HG03571 (cell line): ENCODE data around the gene OR51B2.
A peak's percentile ranks its signal among the peaks of the same experiment; 100 is the strongest.
"Not testable (repeated sequence)": the region's sequence is repeated elsewhere in the genome, so short reads cannot be mapped to it uniquely, and the experiment has no call there.

Source experiments
- ATAC-seq: cut with Tn5 transposase; IDR thresholded peaks from one replicate; pipeline ENCODE4 v1.9.1; 2021; ENCODE audit not compliant: unreplicated experiment

OR51B2 gene, protein sequence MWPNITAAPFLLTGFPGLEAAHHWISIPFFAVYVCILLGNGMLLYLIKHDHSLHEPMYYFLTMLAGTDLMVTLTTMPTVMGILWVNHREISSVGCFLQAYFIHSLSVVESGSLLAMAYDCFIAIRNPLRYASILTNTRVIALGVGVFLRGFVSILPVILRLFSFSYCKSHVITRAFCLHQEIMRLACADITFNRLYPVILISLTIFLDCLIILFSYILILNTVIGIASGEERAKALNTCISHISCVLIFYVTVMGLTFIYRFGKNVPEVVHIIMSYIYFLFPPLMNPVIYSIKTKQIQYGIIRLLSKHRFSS

DNA sequence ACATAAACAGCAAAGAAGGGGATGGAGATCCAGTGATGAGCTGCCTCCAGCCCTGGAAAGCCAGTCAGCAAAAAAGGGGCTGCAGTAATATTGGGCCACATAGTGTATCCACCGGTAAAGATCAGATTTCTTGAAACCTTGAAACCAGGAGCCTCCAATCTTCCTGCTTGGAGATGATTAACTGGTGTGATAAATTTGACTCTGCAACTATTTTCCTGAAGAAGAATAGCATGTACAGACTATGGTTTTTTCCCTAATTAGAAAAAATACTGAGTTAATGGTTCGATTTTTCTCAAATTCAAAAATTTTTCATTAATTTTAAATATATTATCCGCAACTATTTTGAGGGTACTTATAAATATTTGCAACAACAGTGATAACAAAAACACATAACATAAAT, at the start of gene OR51B2:
Gene OR51B2, minus strand, starts transcription at position 101 of the 400 bp plus-strand sequence. Its CDS starts 0 bp downstream, at position 101.
- no peak for ATAC-seq

DNA sequence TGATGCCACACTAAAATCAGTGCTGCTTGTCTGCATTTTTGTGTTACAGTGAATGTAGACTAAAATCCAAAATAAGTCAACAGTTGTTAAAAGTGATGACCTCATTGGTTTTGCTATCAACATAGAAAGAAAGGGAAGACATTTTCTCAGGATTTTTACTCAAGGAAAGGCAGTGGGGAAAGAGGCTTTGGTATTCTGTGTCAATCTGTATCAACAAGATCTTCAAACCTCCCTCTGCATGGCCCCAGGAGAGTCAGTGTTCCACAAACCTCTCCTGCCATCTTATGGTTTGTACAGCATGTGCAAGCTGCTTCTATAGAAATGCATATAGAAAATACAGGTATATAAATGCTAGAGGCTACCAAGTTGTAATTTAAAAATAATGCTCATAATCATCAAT, 45.7 kb upstream of the OR51B2 start:
- ATAC-seq: peak; percentile 64

DNA sequence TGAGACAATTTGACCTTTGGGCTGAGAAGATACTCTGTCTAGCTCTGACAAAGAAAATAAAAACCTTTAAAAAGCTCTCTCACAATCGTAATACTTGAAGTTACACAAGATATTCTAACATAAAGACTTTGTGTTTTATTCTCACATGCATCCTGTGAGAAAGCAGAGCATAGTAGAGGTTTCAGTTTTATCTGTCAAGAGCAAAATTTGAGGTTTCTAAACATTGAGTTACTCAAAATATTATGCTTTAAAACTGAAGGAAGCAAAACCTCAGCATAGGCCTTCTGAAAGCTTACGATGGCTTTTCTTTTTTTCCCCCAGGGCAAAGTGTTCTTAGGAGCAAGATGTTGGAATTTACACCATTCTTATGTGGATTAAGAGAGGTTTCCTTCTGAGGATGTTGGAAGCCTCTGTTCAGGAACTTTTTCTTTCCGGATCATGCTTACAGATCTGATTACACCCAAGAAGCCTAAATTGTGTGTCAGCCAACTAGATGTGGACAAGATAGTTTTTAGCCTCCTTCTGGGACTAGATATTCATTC, 44.5 kb upstream of the OR51B2 start:
- peak; percentile 69 for ATAC-seq

DNA sequence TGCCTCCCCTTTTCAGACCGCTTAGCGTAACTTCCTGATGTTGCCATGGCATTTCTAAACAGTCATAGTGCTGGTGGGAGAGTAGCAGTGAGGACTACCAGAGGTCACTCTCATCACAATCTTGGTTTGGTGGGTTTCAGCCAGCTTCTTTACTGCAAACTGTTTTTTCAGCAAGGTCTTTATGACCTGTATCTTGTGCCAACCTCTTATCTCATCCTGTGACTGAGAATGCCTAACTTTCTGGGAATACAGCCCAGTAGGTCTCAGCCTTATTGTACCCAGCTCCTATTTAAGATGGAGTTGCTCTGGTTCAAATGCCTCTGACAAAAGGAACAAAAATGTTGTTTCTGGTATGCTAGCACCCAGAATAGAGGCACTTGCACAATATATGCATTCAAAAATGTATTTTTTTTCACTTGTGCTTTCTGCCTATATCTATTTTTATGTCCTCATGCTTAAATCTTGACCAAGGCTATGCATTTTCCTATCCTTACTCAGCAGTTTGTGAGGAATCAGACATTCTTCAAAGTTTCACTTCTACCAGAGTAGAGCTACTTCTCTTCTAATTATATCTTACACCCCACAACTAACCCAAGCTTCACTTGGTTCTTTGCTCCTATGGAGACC, 43.5 kb upstream of the OR51B2 start:
- no peak for ATAC-seq

DNA sequence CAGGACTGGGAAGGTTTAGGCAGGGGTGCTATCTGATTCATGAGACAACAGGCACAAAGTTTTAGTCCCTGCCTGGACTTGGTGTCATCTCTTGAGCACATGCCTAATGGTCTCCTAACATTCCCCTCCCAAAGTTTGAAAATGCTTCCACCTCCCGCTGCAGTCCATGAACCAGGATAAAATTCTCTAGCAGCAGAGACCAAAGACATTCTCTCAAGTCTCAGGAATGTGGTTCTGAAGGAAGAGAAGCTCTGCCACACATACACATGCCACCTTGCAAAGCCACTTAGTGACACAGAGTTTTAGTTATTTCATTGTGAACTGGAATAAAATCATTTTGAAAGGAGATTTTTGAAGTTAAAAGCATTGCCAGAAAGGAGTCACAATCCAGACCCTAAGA, 42.8 kb upstream of the OR51B2 start:
- ATAC-seq: no peak

DNA sequence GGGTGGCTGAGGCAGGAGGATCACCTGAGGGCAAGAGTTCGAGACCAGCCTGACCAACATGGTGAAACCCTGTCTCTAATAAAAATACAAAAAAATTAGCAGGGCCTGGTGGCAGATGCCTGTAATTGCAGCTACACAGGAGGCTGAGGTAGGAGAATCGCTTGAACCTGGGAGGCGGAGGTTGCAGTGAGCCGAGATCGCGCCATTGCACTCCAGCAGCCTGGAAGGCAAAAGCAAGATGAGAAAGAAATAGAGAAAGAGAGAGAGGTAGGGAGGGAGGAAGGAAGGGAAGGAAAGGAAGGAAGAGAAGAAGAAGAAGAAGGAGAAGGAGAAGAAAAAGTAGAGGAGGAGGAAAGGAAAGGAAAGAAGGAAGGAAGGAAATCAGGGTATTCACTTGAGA, 42.3 kb upstream of the OR51B2 start:
- not testable (repeated sequence) for ATAC-seq

DNA sequence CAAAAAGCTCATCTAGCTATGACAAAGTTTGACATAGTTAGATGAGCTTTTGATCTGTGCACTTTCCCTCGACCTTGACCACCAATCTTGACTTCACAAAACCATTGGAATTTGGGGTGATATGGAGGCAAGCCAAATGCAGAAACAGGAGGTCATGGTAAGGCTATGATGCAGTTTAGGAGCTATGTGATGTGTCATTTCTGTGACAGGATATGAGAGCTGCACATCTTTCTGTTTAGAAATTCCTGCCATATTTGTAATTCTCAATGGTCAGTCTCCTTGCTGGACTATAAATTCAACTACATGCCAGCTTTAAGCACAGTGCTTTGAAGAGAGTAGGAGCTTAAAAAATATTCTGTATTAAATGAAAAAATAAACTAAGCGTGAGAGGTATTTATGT, 40.1 kb upstream of the OR51B2 start:
- no peak for ATAC-seq

DNA sequence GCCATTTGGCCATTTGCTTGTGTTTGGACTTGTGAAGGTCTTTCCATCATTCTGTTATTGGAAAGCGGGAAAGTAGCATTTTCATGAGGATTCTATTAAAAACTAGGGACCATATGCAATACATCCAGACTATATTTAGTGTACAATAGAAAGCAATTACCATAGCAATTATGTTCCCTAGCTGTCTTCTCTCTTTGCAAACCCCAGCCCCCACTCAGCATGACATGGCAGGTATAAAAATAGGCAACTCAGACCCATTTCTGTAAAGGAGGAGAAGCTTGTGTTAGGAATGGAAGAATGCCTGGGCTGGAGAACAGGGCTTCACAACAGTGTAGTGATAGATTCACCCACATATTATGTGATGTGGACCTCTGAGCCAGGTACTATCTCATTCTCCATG, 39.6 kb upstream of the OR51B2 start:
- no peak for ATAC-seq

DNA sequence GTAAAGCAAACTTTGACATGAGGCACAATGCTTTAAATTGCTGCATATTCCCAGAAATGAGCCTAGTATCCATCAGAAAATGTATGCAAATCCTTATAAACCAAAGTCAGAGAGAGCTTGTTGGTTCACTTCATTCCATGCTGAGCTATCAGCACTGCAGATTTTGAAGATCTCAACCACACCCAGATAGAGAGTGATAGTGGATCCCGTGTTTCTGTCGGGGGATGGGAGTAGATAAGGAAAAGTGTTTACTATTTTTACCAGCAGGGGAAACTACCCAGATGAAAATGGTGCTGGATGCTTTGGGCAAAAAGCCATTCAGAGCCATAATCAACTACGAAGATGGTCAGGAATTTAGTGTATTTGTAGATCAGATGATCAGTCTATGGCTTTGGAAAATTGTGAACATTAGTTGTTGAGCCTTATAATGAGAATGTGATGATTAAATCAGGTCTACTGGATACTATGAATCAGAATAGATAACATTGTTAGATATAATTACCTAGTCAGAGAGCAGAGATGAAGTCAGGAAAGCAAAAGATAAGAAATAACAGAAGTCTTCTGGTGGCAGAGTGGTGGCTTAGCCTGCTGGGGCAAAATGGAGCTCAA, 38.0 kb upstream of the OR51B2 start:
- no peak for ATAC-seq

DNA sequence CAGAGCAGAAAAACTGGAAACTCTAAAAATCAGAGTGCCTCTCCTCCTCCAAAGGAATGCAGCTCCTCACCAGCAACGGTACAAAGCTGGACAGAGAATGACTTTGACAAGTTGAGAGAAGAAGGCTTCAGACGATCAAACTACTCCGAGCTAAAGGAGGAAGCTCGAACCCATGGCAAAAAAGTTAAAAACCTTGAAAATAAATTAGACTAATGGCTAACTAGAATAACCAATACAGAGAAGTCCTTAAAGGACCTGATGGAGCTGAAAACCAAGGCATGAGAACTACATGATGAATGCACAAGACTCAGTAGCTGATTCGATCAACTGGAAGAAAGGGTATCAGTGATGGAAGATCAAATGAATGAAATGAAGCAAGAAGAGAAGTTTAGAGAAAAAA, 31.9 kb upstream of the OR51B2 start:
- not testable (repeated sequence) for ATAC-seq

DNA sequence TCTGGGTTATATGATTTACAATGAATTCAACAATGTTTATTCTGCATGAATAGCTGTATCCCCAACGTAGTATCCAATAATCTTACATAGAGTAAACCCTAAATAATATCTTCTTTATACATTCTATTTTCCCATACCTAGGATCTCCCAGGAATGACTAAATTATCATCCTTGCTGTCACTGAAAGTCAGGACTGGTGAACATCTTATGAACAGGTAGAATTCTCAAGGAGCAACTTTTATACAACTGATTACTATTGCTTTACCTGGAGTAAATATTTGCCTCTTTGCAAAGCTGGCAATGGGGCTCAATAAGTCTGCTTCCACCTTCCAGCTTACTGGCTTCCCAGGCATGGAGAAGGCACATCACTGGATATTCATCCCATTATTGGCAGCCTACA, 27.1 kb upstream of the OR51B2 start, which contains the start of gene OR51B6:
Gene OR51B6, plus strand, starts transcription at position 301 of the 400 bp plus-strand sequence. Its CDS starts 0 bp downstream, at position 301.
- no peak for ATAC-seq

DNA sequence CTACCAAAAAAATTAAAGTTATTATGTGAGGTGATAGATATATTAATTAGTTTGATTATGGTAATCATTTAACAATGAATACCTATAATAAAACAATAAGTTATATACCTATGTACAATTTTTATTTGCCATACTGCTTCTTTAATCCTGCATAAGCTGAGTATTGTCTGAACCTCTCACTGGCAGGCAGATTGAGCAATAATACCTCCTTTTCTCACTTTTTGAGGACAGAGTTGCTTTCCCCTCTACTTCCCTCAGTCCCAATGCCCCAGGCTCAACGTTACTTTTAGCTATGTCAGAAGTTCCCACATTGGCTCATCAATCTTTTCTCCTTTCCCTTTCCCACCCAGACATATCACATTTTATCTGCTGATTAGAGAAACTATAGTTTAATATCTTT, 25.5 kb upstream of the OR51B2 start:
- ATAC-seq: no peak

DNA sequence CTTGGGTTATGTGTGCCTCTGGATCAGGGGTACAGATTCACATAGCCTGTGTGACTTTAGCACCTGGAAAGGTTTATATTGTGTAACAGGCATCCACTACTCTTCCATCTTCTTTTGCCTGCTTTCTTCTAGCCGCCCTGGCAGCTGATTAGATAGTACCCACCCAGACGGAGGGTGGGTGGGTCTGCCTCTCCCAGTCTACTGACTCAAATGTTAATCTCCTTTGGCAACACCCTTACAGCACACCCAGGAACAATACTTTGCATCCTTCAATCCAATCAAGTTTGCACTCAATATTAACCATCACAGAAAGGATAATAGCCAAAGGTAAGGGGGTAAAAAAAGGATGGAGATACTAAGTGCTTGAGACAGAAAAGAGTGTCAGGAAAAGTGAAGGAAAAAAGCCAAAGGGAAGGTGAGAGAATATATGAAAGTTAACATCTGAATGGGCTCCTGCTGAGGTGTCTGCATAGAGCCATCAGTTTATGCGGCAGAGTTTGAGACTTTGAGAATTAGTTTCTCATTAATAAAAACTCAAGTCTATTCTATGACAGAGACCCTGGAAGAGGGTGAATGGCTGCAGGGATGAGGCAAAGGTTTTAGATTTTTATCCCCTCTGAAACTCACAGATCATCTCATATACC, 24.6 kb upstream of the OR51B2 start:
- ATAC-seq: no peak

DNA sequence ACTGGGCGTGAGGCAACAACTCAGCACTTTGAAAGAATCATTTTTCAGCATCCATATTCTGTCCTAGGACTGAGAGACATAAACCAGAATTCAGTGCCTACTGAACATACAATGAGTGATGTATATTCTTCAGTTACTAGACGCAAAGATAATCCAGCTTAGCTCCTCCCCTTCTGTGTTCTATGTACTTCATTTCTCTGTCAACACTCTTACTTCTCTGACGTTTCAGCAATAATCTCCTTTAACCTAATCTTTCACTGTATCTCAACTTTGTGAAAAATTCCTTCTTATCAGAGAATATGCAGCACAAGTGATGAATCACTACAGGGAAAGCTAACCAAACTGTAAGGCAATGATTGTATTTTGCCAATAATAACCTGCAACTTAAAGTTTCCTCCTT, 21.7 kb upstream of the OR51B2 start:
- ATAC-seq: no peak

DNA sequence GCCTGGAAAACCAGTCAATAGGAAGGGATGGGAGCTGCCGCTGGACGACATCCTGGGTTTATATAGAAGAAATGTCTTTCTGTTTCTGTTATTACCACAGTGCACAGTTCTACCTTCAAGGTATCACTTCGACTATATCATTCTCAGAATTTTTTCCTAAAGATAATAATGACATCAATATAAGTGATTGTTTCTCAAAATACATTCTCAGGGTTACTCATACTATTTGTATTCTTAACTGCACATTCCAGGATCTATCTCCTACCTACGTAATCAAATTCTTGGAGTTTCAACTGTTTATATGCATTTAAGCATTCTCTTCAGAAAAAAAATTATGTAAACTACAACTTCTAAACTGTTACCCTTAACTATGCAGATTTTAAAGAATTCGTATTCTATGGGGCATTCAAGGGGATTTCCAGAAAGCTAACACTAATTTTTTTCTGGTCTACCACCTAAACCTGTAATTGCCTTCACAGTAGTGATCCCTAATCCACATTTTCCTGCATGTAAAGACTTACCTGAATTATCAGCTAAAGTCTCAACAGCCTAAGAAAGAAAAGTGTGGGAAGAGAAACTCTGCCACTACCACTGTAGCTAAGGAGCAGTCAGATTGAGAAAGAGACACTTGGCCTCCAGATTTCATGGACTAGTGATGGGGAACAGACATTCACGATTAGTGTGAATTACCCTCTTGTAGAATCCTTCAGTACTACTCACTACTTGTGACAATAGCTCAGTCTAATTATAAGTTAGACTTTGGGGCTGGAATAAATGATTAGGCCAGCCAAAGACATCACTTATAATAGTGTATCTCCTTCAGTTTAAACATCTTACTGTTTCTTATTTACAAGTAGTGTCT, 19.6 kb upstream of the OR51B2 start, which contains the start of gene OR51B5:
Gene OR51B5, minus strand, starts transcription at position 51 of the 862 bp plus-strand sequence. Its CDS starts 0 bp downstream, at position 51.
- no peak for ATAC-seq

DNA sequence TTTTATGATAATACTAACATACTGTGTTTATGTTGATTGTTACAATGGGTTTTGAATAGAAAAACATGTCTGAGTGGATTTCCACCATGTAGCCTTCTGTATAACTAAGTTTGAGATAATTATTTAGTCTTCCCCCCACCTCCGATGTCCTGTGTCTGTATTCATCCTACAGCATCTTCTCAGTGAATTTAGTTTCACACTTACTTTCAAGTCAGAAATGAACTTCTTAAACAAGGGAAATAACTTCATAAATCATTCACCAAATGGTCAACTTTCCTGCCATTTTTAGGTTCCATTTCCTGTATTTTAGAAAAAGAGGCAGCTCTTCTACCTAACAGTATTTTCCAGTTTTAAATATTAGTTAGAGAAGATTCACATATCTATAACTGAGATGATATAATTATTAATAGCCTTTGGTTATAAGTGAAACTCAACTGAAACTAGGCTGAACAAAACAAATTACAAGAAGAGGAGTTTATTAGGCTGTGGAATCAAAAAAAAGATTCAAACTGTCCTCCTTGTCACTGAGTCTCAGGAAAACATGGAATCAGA, 15.8 kb upstream of the OR51B2 start:
- ATAC-seq: peak; percentile 81

DNA sequence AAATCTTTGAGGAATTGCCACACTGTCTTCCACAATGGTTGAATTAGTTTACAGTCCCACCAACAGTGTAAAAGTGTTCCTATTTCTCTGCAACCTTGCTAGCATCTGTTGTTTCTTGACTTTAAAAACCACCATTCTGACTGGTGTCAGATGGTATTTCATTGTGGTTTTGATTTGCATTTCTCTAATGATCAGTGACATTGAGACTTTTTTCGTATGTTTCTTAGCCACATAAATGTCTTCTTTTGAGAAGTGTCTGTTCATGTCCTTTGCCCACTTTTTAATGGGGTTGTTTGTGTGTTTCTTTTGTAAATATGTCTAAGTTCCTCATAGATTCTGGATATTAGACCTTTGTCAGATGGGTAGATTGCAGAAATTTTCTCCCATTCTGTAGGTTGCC, 13.2 kb upstream of the OR51B2 start:
- ATAC-seq: not testable (repeated sequence)

DNA sequence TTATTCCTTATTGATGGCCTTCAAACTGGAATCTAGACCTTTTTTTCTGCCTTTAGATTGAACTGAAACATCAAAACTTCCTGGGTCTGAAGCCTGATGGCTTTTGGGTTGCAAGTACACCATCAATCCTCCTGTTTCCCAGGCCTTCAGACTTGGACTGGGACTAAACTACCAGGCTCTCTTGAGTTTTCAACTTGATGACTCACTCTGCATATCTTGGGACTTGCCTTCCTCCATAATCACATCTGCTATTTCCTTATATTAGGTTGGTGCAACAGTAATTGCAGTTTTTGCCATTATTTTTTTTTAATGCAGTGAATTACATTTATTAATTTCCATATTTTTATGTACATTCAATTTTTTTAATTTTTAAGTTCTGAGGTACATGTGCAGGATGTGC, 12.2 kb upstream of the OR51B2 start:
- ATAC-seq: no peak

DNA sequence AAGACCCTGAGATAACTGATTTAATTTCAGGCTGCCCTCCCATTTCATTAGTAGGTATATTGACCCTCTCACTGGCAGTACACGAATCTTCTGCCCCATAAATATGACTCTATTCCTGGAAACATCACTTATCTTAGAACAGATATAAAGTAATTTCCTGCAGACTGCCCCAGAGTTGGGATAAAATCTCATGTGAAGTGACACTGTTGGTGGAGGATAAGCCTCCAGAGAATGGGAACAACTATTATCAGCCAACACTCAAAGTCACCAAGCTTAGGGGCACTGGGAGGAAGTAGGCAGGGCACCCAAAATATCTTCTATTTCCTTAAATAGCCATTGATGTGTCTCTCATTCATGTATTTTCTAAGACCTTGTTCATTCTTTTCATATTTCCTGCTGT, 11.1 kb upstream of the OR51B2 start:
- ATAC-seq: no peak

DNA sequence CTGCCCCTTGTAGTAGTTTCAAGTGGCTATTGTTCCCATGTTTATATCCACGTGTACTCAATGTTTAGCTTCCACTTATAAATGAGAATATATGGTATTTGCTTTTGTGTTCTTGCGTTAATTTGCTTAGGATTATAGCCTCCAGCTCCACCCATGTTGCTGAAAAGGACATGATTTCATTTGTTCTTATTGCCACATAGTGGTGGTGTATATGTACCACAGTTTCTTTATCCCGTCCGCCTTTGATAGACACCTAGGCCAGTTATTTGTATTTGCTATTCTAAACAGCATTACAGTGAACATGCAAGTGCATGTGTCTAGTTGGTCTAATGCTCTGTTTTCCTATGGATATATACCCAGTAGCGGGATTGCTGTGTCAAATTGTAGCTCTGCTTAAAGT, 6.8 kb downstream of the OR51B2 start:
- no peak for ATAC-seq
